ENCODE data around the gene ETFRF1. TPM values are rescaled to one million over a fixed set of nuclear protein-coding genes. Genes with fewer than 3 reads are reported as not detected.

The ETFRF1 gene
- total and polyA plus RNA-seq, 7 donors = 13.5 to 63.5 (median 38.0) TPM

DNA sequence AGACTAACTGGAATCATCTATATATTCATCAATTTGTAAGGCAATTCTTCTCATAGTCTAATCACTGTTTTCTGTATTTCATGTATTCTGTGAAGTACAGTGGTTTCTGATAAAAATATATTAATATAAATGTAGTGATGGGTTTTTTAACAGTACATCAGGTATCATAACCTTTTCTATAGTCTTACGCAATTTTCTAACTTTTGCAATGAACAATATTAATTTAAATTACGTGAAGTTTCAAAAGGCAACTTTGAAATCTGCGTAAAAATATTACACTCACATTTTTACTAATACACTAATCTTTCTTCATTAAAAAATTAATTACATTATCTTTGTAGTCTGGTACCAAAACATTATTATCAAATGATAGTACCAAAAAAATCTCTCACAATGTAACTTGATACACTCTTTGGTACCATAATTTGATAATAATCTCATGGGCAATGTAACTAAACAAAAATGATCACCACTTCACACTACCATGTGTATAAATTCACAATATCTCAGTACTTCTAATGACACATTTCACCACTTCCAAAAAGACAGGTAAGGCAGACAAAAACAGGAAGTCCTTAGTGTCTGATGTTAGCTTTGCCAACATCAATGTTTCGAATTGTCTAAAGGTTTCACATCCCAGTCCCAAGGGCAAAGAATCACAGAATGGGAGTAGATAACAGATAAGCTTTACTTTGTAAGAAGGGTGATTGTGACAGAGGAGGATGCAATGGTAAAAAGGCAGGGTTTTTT lies 8.8 kb upstream of the ETFRF1 start:
- peaks cover 0 to 12% (median 5%) of the 10 kb centered on the region in 4 donors for H3K4me1 ChIP-seq
- no peaks in the 10 kb centered on the region for H3K36me3 ChIP-seq
- 89 to 92% methylated on average over 4 of the region's 4 CpGs for WGBS, 2 donors
- no peak for DNase-seq
- no peak overlapping the region for H3K4me3 ChIP-seq
- intact Hi-C loops (cut with DNase I) = no loop called here
- no peaks in the 10 kb centered on the region for H3K27me3 ChIP-seq
- no peaks in the 10 kb centered on the region for H3K9me3 ChIP-seq
- no peak overlapping the region for H3K27ac ChIP-seq
- TF ChIP-seq POLR2A (IDR thresholded peaks at IDR 0.05) (no peak), POLR2AphosphoS5 (IDR thresholded peaks at IDR 0.05) (no peak), CTCF (IDR thresholded peaks at IDR 0.05) (no peak), EP300 (IDR thresholded peaks at IDR 0.05) (no peak)

- intact Hi-C loops (cut with DNase I) = no loop called here
- Histone ChIP-seq H3K4me1 (peaks cover 0 to 12% (median 5%) of the 10 kb centered on the region in 4 donors), H3K4me3 (no peak overlapping the region), H3K9me3 (no peaks in the 10 kb centered on the region), H3K36me3 (no peaks in the 10 kb centered on the region), H3K27ac (no peak overlapping the region), H3K27me3 (no peaks in the 10 kb centered on the region)
- DNase-seq = no peak
- TF ChIP-seq POLR2A (IDR thresholded peaks at IDR 0.05) (no peak), EP300 (IDR thresholded peaks at IDR 0.05) (no peak), POLR2AphosphoS5 (IDR thresholded peaks at IDR 0.05) (no peak), CTCF (IDR thresholded peaks at IDR 0.05) (no peak)
- WGBS, 2 donors = 34 to 45% methylated on average over 3 of the region's 3 CpGs
These were observed 8.1 kb upstream of the ETFRF1 start for GRCh38 chr12:25186788-25187402.

DNA sequence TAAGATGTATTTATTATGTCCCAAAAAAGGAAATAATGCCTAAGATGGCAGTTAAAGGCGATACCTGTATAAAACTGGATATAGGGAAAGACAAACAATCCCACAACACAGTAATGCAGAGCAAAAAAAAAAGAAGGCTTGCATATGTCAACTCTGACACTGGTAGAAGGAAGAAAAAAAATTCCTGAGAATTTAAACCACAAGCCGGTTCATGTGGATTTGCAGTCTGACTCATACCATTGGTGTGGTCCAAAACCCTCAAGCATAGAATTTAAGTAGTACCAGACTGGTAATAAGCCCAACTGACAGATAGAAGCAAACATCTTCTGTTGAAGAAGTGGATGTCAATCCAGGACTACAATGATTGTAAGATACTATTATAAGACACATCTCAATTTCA lies 7.3 kb upstream of the ETFRF1 start:
- Histone ChIP-seq H3K4me3 (no peak overlapping the region), H3K27me3 (no peaks in the 10 kb centered on the region), H3K27ac (no peak overlapping the region), H3K9me3 (no peaks in the 10 kb centered on the region), H3K36me3 (no peaks in the 10 kb centered on the region), H3K4me1 (peaks cover 0 to 12% (median 5%) of the 10 kb centered on the region in 4 donors)
- no peak for DNase-seq
- TF ChIP-seq CTCF (IDR thresholded peaks at IDR 0.05) (no peak), POLR2AphosphoS5 (IDR thresholded peaks at IDR 0.05) (no peak), EP300 (IDR thresholded peaks at IDR 0.05) (no peak), POLR2A (IDR thresholded peaks at IDR 0.05) (no peak)
- 86 to 88% methylated on average over 2 of the region's 2 CpGs for WGBS, 2 donors
- intact Hi-C loops (cut with DNase I) = no loop called here

GRCh38 chr12:25189656-25190055 lies 5.4 kb upstream of the ETFRF1 start:
- Histone ChIP-seq H3K27ac (no peak overlapping the region), H3K27me3 (no peaks in the 10 kb centered on the region), H3K36me3 (no peaks in the 10 kb centered on the region), H3K4me3 (no peak overlapping the region), H3K9me3 (no peaks in the 10 kb centered on the region), H3K4me1 (peaks cover 0 to 20% (median 12%) of the 10 kb centered on the region in 4 donors)
- TF ChIP-seq CTCF (IDR thresholded peaks at IDR 0.05) (no peak), POLR2A (IDR thresholded peaks at IDR 0.05) (no peak), EP300 (IDR thresholded peaks at IDR 0.05) (no peak), POLR2AphosphoS5 (IDR thresholded peaks at IDR 0.05) (no peak)
- intact Hi-C loops (cut with DNase I) = no loop called here
- DNase-seq = no peak

Measured in sigmoid colon (tissue), 7 donors.